ENCODE results near the gene ANKRD12.

Gene ANKRD12

DNA sequence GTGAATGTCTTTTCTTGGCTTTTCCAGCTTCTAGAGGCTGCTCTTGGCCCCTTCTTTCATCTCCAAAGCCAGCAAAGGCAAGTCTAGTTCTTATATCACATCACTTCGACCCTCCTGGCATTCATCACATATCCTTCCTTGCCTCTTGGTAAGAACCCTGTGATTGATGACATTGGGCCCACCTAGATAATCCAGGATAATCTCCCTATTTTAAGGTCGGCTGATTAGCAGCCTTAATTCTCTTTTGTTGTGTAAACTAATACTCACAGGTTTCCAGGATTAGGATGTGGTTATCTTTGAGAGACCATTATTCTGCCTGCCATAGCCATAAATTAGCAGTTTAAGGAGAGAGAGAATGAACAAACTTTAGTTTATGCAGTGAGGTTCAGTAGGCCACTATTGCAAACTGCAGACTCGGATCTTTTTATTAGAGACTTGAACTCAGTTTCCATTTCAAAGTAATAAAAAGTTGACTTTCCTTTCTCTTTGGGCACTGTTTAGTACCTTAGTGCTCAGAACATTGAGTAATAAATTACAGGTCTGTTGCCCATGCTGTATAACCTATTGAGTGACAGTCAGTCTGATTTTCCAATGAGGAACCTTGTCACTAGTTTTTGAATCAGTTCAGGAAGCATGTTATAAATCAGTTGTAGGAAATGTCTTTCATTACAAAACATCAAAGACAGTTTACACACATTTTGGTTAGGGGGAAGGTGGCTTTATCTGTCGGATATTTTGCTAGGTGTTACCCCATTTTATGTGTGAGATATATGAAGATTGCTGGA, 29.6 kb upstream of the ANKRD12 start:
- no peak for DNase-seq

DNA sequence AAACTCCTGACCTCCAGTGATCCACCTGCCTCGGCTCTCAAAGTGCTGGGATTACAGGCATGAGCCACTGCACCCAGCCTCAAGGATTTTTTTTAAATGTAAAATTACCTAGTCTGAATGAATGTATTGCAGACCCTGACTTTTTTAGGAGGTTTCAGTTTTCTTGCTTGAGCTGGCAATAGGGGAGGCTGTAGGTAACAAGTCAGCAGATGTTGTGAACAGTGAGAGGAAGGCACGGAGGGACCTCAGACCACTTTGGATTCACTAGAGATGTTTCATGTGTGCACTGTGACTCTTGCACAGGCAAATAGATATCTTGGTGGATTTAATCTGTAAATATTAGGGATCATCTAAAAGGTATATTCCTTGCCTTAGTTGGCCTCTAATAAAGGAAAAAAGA, 27.7 kb upstream of the ANKRD12 start:
- no peak for DNase-seq

DNA sequence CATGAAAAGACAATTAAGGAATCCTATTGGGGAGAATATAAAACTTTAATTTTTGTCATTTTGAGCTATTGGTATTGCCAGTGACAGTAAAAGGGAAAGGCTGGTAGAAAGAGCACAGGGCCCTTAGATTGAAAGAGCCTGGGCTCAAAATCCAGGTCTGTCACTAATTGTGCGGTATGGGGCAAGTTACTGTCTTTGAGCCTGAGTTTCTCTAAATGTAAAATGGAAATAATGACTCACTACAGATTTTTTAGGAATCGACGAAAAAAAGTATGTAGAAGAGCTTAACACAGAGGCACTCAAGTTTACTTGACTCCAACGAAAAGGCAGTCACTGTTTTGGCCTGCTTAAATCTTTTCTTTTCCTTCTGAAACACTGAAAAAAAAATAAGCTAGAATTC, 27.1 kb upstream of the ANKRD12 start:
- peak; percentile 7 for DNase-seq

DNA sequence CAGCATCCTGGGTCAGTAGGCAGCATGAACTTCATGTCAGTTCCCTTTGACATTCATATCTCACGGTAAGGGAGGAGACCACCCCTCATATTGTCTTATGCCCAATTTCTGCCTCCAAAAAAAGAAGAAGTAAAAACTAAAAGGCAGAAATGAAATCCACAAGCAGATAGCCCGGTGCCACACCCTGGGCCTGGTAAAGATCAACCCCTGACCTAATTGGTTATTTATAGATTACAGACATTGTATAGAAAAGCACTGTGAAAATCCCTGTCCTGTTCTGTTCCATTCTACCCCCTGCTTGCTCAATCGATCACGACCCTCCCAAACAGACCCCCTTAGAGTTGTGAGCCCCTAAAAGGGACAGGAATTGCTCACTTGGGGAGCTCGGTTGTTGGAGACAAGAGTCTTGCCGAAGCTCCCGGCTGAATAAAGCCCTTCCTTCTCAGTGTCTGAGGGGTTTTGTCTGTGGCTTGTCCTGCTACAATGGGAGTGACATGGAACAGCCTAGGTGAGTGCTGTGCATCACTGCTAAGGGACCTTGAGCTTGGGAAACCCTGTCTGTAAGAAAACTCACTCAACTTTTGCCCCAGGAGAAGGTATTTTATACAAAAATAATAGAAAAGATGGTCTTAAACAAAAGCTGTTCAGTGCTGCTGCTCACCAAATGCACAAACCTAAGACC, 23.0 kb upstream of the ANKRD12 start:
- peak; percentile 49 for DNase-seq

DNA sequence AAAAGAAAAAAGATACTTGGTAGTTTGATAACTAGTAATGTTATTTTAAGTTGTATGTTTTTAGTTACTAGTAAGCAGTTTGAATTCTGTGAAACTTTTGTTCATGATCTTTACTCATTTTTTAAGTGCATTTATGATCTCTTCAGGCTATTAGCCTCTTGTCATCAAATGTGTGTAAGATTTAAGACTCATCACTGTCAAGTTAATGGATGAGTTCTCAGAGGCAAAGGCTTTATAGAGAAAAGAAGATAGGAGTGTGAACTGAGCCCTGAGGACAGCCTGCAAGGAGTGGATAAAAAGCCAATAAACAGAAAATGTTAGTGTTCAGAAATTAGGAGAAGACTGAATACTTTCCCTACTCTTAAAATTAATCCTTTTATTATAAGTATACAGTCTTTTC, 20.6 kb upstream of the ANKRD12 start:
- DNase-seq, result no peak

DNA sequence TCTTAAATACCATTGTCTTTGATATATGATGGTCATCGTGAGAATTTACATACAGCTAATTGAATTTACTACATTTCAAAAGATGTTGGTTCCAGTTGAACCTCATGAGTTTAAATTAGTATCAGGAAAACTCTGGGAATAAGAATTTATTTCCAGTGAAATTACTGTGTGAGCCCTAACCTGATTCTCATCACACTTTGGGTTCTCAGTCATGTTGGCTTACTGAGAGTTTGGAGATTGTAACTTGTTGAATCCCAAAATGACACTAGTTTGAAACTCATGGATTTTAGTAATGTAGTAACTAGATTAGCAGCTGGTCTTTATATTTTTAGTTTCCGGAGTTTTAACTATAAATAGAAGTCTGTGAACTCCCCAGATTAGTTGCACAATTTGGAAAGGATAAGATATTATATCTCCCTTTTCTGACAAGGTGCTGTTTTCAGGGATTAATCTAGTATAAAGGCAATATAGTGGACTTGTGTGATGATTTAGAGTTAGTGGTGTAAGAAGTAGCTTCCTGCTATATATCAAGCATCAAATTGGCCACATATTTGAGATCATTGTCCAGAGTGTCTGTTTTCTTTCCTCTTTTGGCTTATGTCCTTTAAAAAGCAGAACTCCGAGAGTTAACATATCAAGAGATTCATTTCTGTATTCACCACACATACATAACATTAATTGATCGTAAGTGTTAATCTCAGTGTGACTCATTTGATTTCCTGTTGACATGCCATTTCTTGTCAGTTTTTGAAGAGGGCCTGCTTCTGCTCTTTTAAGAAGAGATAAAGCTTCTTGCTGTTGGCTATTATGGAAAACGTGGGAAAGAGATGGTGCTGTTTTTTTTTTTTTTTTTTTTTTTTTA, 18.4 kb upstream of the ANKRD12 start:
- peak; percentile 76 for DNase-seq

DNA sequence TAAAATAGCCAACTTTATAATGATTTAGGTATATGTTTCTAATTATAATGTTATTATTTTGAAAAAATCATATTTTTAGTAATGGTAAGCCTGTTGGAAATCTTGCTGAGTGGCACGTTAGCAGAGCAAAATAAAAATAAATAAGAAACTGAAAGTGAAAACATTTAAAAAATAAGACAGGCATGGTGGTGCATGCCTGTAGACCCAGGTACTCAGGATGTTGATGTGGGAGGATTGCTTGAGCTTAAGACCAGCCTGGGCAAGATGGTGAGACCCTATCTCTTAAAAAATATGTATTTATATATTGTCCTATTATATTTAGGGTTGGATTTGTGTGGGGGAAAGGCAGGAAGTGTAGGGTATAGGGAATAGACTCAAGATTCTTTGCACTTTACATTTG, 15.8 kb upstream of the ANKRD12 start:
- no peak for DNase-seq

DNA sequence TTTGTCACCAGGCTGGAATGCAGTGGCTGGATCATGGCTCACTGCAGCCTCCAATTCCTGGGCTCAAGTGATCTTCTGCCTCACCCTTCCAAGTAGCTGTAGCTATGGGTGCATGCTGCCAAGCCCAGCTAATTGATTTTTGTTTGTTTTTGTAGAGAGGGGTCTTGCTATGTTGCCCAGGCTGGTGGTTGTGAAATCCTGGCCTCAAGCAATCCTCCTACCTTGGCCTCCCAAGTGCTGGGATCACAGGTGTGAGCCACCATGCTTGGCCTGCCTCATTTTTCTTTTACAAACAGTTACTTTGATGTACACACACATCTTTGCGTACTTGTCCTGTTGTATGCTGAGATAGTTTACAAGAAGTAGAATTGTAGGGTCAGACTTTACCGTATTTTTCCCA, 13.1 kb upstream of the ANKRD12 start:
- no peak for DNase-seq

DNA sequence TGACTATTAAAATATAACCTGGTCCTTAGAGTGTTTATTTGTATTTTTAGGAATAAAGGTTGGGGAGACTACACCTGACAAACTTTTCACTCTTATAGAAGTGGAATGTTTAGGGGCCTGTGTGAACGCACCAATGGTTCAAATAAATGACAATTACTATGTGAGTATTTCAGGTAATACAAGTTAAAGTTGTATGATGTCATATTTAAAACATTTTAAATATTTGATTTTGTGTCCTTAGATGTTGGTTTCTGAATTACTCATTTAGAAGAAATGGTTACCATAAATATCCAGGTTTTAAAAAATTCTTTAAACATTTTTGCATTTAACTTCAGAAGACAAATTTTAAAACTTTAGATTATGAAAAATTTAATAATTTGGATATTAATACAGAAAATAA, 11.8 kb upstream of the ANKRD12 start:
- DNase-seq, result no peak

DNA sequence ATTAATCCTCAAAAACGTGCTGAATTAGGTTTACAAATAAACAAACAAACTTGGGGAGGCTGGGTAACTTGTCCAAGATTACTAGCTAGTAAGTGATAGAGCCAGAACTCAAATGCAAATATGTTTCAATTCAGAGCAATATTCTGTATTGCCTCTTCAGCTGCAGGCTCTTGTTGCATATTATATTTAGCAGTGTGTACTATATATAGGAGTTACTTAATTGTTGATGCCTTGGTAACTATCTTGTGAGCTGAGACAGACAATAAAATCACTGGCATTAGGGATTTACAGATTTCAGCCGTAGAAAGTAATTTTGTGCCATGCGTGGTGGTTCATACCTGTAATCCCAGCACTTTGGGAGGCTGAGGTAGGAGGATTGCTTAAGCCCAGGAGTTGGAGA, 10.2 kb upstream of the ANKRD12 start:
- DNase-seq, result no peak

DNA sequence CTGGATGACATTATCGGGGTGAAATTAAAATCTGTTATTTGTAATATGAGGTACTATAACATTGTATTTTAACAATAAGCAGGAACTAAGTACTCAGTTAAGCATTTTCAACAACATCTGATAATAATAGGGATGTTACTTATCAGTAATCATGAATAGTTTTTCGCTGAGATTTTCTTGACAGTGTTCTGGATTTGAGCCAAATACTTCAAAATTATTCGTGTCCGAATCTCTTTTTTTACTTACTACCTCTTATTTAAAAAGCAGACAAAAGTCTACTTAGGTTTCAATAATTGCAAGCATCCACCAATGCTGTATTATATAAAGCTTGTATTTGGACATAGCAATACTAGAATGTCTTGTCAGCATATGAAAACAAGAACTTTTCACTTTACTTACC, 6.4 kb upstream of the ANKRD12 start:
- no peak for DNase-seq

DNA sequence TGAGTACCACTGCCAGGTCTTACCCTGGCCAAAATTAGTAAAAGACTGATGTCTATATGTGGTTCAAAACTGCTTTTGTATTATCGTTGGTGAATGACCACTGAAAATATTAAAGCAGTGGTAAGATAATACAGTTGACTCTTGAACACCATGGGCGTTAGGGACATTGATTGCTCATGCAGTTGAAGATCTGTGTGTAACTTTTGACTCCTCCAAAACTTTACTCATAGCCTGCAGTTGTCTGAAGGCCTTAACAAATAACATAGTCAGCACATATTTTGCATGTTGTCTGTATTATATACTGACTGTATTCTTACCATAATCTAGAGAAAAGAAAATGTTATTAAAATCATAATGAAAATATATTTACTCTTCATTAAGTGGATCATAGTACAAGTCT, 5.8 kb upstream of the ANKRD12 start:
- DNase-seq, result no peak

DNA sequence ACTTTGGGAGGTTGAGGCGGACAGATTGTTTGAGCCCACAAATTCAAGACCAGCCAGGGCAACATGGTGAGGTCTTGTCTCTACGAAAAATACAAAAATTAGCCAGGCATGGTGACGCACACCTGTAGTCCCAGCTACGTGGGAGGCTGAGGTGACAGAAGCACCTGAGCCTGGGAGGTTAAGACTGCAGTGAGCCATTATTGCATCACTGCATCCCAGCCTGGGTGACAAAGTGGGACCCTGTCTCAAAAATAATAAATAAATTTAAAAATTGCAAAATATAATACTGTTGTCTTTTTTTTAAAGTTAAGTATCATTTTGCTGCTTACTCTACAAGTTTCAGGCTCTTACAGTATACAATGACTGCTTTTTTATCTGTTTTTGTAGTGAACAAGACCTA, 4.0 kb upstream of the ANKRD12 start:
- no peak for DNase-seq

DNA sequence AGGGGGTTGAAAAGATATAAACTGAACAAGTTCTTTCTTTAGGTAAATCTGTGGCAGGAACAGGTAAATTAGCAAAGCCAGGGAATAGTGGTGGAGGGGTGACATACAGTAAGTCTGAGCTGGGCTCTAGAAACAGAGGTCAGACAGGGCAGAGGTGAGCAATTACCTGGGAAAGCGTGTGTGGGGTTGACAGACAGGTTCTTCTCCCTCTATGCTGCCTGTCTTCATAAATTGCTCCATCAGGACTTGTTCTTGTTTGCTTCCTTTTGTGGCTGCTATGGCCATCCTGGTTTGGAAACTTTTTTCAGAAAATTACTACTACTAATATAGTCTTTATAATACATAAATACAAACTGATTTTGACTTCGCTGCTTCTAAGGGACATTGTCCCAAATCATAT, 3.4 kb upstream of the ANKRD12 start:
- DNase-seq, result no peak

DNA sequence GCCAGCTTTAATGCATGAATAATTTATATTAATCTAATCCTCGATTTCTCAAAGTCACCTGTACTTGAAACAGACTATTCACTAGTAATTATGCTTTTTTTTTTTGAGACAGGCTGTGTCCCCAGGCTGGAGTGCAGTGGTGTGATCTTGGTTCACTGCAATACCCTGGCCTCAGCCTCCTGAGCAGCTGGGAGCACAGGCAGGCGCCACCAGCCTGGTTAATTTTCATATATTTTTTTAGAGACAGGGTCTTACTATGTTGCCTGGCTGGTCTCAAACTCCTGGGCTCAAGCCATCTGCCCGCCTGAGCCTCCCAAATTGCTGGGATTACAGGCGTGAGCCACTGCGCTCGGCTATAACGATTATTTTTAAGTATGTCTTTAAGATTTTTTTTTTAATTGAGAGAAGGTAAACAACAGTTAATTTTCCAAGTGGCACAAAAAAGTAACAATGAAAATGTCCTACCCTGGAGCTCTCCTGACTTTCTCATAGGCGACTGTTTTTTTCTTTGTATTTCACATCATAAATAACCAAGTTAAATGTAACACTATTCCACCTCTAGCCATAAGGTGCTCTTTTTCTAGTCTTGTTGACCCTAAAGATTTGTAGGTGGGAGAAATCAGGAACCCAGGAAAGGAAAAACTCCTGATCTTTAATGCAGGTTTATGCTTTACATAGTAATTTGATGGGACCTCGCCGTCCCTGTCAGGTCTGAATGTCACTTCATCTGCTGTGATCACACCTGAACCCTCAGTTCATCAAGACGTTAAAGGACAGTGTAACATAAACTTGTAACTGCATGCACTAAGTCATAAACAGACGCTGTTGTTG, 1.3 kb upstream of the ANKRD12 start:
- DNase-seq, result no peak

DNA sequence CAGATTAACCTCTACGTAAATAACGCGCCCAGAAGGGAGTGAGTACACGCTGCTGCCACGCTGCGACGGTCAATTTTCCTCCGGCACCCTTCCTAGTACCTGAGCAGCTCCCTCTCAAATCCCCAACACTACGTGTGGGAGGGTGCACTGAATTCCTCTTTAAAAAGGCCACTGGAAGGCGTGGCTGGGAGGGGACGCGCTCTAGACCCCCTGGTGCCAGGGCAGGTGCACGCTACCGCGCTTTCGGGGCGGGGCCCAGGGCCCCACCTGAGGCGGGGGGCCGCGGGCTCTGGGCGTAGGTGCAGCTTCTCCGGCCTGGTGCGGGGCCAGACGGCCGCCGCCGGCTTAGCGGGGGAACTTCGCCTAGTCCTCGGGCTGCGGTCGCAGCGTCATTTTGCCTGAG, 668 bp upstream of the ANKRD12 start:
- peak; percentile 37 for DNase-seq

DNA sequence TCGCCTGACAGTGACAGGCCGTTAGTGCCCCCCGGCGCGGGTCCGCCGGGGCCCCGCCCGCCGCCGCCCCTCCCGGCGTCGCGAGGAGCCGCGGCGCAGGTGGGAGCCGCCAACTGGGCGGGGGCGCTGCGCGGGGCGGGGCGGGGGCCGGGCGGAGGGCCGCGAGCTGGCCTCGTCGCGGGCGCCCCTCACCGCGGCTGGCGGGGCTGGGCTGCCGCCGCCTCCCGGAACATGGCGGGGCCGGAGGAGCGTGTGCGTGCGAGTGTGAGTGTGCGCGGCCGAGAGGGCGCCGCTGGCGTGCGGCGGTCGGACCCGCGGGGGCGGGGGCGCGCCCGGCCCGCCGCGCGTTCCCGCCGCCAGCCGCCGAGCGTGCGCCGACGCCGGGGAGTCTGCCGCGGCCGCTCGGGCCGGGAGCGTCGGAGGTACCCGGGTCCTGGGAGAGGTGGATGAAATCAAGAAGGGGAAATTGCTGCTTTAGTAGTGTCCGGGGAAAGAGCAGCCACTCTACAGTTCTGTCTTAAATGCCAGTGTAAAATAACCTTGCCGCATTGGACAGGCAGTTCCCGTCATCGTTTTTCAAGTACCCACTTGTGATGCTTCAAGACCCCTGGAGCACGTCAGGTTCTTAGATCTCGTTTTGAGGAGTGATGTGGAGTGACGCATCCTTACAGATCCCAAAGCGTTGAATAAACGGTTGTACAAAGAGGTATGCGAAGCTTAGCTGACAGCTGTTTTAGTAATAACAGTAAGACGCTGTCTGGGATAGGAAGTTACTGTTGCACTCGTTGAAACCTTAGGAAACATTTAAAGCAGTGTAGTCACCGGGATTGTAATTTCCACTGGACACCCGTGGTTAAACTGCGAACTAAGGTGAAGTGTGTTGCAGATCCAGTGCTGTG, 836 bp downstream of the ANKRD12 start:
- DNase-seq, result peak; percentile 49

DNA sequence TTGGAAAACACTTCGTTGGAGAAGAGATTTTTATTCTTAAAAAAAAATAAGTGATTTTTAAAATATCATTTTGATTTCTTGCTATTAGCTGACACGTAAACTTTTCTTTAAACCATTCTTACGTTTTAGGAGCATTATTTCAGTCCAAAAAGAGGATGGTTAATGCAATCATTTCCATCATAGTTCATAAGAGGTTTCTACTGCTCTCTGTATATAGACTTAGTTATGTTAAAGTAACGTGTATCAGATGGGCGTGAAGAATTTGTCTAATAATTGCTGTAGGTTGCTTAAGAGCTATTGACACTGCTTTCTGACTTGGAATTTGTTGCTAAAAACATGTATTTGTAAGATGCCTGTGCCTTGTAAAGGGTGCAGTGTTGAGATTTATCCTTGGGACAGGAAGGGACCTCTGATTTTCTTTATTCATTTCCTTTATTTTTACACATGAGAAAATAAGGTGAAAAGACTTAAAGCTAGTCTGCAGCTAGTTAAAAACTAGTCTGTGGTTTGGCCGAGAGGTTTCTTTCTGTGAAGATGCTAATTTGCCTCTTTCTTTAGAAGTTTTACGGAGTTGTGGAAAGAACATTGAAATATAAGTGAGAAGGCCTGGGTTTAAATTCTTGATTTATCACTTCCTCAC, 2.9 kb downstream of the ANKRD12 start:
- no peak for DNase-seq

DNA sequence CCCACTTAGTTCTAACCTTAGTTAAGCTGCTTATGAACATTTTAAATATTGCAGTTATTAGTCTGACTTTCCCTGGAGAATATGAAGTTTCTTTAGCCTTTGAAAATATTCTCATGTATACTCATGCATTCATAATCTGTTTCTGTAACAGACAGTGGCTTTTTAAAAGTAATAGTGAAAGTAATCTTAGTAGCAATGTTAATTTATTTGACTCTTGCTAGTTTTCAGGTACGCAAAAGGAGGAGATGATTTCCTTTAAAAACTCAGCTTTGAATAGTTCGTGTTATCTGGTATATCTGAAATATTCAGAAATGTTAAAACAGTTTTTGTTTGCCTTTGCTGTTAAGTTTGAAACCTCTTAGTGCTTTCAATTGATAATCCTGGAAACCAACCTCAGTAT, 3.8 kb downstream of the ANKRD12 start:
- DNase-seq, result no peak

DNA sequence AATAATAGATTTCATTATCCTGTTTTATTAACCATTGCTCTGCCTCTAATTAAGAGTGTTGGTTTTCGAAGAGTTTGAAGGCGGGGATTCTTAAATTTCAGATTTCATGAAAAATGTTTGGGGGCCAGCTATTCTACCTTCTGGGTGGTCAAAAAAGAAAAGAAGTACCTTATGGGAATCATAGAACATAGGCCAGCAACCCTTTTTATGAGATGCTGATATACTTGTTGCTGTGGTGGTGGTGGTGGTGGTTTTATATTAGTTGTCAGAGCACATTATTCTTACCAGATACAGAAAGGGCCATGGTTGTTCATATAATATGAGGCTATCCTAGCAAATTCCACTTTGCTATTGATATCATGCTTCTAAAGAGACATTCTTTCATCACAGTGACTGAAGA, 4.4 kb downstream of the ANKRD12 start:
- no peak for DNase-seq

DNA sequence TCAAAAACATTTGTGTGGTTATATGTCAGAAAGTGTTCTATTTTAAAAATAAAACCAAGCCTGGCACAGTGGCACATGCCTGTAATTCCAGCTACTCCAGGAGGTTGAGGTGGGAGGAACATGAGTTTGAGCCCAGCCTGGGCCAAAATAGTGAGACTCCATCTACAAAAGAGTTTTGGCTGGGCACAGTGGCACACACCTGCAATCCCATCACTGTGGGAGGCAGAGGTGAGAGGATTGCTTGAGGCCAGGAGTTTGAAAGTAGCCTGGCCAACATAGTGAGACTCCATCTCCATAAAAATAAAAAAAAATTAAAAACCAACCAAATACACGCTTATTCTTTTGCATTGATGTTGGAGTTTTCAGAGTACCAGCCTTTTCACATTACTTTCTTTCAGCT, 9.6 kb downstream of the ANKRD12 start:
- DNase-seq, result no peak

All from MV-4-11 (cell line).